SK-N-SH (cell line): ENCODE measurements around the gene PODXL. TPM values are rescaled to one million over a fixed set of nuclear protein-coding genes. Genes with fewer than 3 reads are reported as not detected.

Experiments used
- CTCF ChIA-PET: fragments of 300-600, 350-600 bp; formaldehyde crosslinking; extraction: SDS; loops from one replicate; lab custom pipeline; 2021; lab: Yijun Ruan, JAX
- POLR2A ChIA-PET: fragments of 350-600 bp; sonication (Branson Sonifier 250); formaldehyde crosslinking; extraction: SDS; loops from one replicate; lab custom pipeline; 2020; ENCODE audit warnings: antibody characterized with exemption, inconsistent platforms; lab: Yijun Ruan, JAX
- DNase-seq: peaks from one replicate; pipeline ENCODE4 v3.0.0; 2012
- H2AFZ ChIP-seq: fragments of 200-600 bp; sonication (generic); 2 replicates; pipeline ENCODE4 v1.8.1; 2016; ENCODE audit warnings: antibody characterized with exemption, mild to moderate bottlenecking, low read depth
- H3F3A ChIP-seq: fragments of 200-600 bp; sonication (generic); replicated peaks from 2 replicates; pipeline ENCODE3; 2016; ENCODE audit warnings: antibody characterized with exemption, mild to moderate bottlenecking; ENCODE audit not compliant: insufficient read depth
- H3K27ac ChIP-seq, 2 experiments: fragments of 200-500 bp in 1 of 2; fragments of 200-600 bp in 1 of 2; sonication (Bioruptor generic) in 1 of 2; sonication (generic), shearing (Covaris generic) in 1 of 2; 2 replicates each; pipeline versions ENCODE4 v1.5.1 to v1.6.1; 2014 to 2016; ENCODE audit warnings: low read depth in 2 of 2, inconsistent platforms in 1 of 2, low read length in 1 of 2, mild to moderate bottlenecking in 1 of 2, mixed read lengths in 1 of 2
- H3K27me3 ChIP-seq: fragments of 200-600 bp; sonication (generic), shearing (Covaris generic); 2 replicates; pipeline ENCODE4 v1.6.1; 2016; ENCODE audit warnings: mixed run types; ENCODE audit not compliant: insufficient read depth
- H3K36me3 ChIP-seq, 2 experiments: fragments of 200-500 bp in 1 of 2; fragments of 200-600 bp in 1 of 2; sonication (Bioruptor generic) in 1 of 2; sonication (generic) in 1 of 2; replicated peaks in 1 of 2; 2 replicates each; pipeline versions ENCODE3 to v1.5.1; 2014 to 2016; ENCODE audit warnings: low read length in 1 of 2, mild to moderate bottlenecking in 1 of 2; ENCODE audit not compliant: insufficient read depth in 2 of 2, control insufficient read depth in 1 of 2
- H3K4me1 ChIP-seq, 2 experiments: fragments of 200-500 bp in 1 of 2; fragments of 200-600 bp in 1 of 2; sonication (Bioruptor generic) in 1 of 2; sonication (generic), shearing (Covaris generic) in 1 of 2; 2 replicates each; pipeline versions ENCODE4 v1.5.1 to v1.6.1; 2014 to 2016; ENCODE audit warnings: low read depth in 1 of 2, low read length in 1 of 2, mixed run types in 1 of 2; ENCODE audit not compliant: insufficient read depth in 2 of 2, control insufficient read depth in 1 of 2
- H3K4me2 ChIP-seq: fragments of 200-600 bp; sonication (generic), shearing (Covaris generic); 2 replicates; pipeline ENCODE4 v1.6.1; 2017; ENCODE audit warnings: mixed run types
- H3K4me3 ChIP-seq, 2 experiments: fragments of 200-500 bp in 1 of 2; fragments of 200-600 bp in 1 of 2; sonication (Bioruptor generic) in 1 of 2; sonication (generic), shearing (Covaris generic) in 1 of 2; 2 replicates each; pipeline versions ENCODE4 v1.5.1 to v1.8.1; 2014 to 2016; ENCODE audit warnings: low read depth in 2 of 2, inconsistent platforms in 1 of 2, low read length in 1 of 2, mild to moderate bottlenecking in 1 of 2, mixed read lengths in 1 of 2, moderate library complexity in 1 of 2
- H3K79me2 ChIP-seq: fragments of 200-600 bp; sonication (generic); 2 replicates; pipeline ENCODE4 v1.8.1; 2017; ENCODE audit warnings: mild to moderate bottlenecking; ENCODE audit not compliant: insufficient read depth
- H3K9ac ChIP-seq: fragments of 200-600 bp; sonication (generic); 2 replicates; pipeline ENCODE4 v1.6.1; 2017; ENCODE audit warnings: mixed run types
- H3K9me2 ChIP-seq: fragments of 200-600 bp; sonication (generic); 2 replicates; pipeline ENCODE4 v1.6.1; 2017; ENCODE audit warnings: mixed run types
- H3K9me3 ChIP-seq: fragments of 200-600 bp; sonication (generic); 2 replicates; pipeline ENCODE4 v1.6.1; 2017; ENCODE audit warnings: mixed run types, mild to moderate bottlenecking, moderate library complexity
- H4K20me1 ChIP-seq: fragments of 200-600 bp; sonication (generic); 2 replicates; pipeline ENCODE4 v1.6.1; 2017; ENCODE audit warnings: mild to moderate bottlenecking, mixed run types; ENCODE audit not compliant: insufficient read depth
- CHD2 ChIP-seq: fragments of 150-350 bp; IDR thresholded peaks from 2 replicates; pipeline ENCODE4 v1.6.1; 2018; ENCODE audit warnings: low read length; ENCODE audit not compliant: partially characterized antibody
- EZH2phosphoT487 ChIP-seq: fragments of 200-600 bp; sonication (generic); IDR thresholded peaks from 2 replicates; pipeline ENCODE4 v1.6.1; 2017; ENCODE audit warnings: low read depth, mixed run types, mild to moderate bottlenecking, antibody characterized with exemption, moderate library complexity, borderline replicate concordance
- FOSL2 ChIP-seq: IDR thresholded peaks from 2 replicates; pipeline ENCODE4 v1.4.0; 2012; ENCODE audit warnings: low read depth, mild to moderate bottlenecking, moderate library complexity, borderline replicate concordance
- FOXJ3 ChIP-seq: sonication (generic); formaldehyde crosslinking; IDR thresholded peaks from 2 replicates; pipeline ENCODE4 v1.5.1; 2020; ENCODE audit warnings: mild to moderate bottlenecking, missing genetic modification reagents
- FOXM1 ChIP-seq: IDR thresholded peaks from 2 replicates; pipeline ENCODE4 v1.4.0; 2012; ENCODE audit warnings: low read depth, mild to moderate bottlenecking
- GATA2 ChIP-seq: sonication (generic); formaldehyde crosslinking; IDR thresholded peaks from 2 replicates; pipeline ENCODE4 v1.5.0; 2020; ENCODE audit warnings: mild to moderate bottlenecking, missing genetic modification reagents
- IRF3 ChIP-seq: fragments of 150-350 bp; IDR thresholded peaks from 2 replicates; pipeline ENCODE4 v1.6.1; 2016; ENCODE audit warnings: mild to moderate bottlenecking, low read depth, low read length
- JUND ChIP-seq: IDR thresholded peaks from 2 replicates; pipeline ENCODE4 v1.4.0; 2012
- MXI1 ChIP-seq: IDR thresholded peaks from 2 replicates; pipeline ENCODE4 v1.6.1; 2012; ENCODE audit warnings: mild to moderate bottlenecking, low read depth, low read length, improper control_type of control experiment
- POLR2AphosphoS5 ChIP-seq: IDR thresholded peaks from 2 replicates; pipeline ENCODE4 v1.6.1; 2012; ENCODE audit warnings: low read depth, low read length
- RAD21 ChIP-seq: IDR thresholded peaks from 2 replicates; pipeline ENCODE4 v1.6.1; 2012; ENCODE audit warnings: mild to moderate bottlenecking, low read length
- RCOR1 ChIP-seq: fragments of 150-350 bp; IDR thresholded peaks from 2 replicates; pipeline ENCODE4 v1.6.1; 2017; ENCODE audit warnings: antibody characterized with exemption, low read length
- RFX5 ChIP-seq: IDR thresholded peaks from 2 replicates; pipeline ENCODE4 v1.6.1; 2012; ENCODE audit warnings: mild to moderate bottlenecking, improper control_type of control experiment, low read length
- SIN3A ChIP-seq: IDR thresholded peaks from 2 replicates; pipeline ENCODE4 v1.6.1; 2012; ENCODE audit warnings: low read depth, mild to moderate bottlenecking, low read length, moderate library complexity, borderline replicate concordance
- SMC3 ChIP-seq: IDR thresholded peaks from 2 replicates; pipeline ENCODE4 v1.6.1; 2012; ENCODE audit warnings: low read depth, low read length, improper control_type of control experiment
- TEAD4 ChIP-seq: IDR thresholded peaks from 2 replicates; pipeline ENCODE4 v1.4.0; 2012; ENCODE audit warnings: mild to moderate bottlenecking, borderline replicate concordance; ENCODE audit not compliant: insufficient read depth
- YY1 ChIP-seq: IDR thresholded peaks from 2 replicates; pipeline ENCODE4 v1.4.0; 2012; ENCODE audit warnings: low read depth, mild to moderate bottlenecking
- WGBS: methylation state at CpG from one replicate; pipeline ENCODE4 v1.1.6; 2017; ENCODE audit warnings: low lambda C conversion rate; 5-methylcytosine and 5-hydroxymethylcytosine counted together
- polyA plus RNA-seq, 3 experiments: library from polyadenylated mRNA; depleted of rRNA; stranded (reverse); fragments of >200 nt; gene quantifications; 2 replicates each; pipeline ENCODE4 v1.2.3, GENCODE V29; 2012
- TF ChIP-seq, protein P1 (sequence below): fragments of 150-350 bp; IDR thresholded peaks from 2 replicates; pipeline ENCODE4 v1.6.1; 2017; ENCODE audit warnings: antibody characterized with exemption, low read length, low read depth, borderline replicate concordance

The PODXL gene
- polyA plus RNA-seq, 1 of the 3 experiments (the other 2 are of a cell fraction): 76.1 TPM

DNA sequence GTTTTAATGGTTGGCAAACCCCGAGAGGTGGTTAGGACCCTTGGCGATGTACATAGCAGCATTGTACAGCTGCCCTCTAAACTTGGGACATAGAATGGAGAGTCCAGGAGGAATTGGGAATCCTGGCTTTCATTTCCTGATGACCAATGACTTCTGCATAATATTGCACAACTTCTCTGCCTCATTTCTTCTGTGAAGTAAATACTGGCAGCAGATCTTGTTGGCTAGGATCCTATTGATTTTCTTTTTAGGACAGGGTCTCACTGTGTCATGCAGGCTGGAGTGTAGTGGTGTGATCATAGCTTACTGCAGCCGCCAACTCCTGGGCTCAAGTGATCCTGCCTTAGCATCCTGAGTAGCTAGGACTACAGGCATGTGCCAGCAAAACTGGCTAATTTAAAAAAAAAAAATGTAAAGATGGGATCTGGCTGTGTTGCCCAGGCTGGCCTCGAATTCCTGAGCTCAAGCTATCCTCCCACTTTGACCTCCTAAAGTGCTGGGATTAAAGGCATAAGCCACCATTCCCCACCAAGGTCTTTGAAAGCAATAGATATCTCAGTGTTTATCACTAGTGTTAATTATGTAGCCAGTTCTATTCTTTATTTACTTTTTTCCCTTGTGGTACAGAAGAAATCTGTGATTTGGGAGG lies 58.1 kb downstream of the PODXL start:
- POLR2A ChIA-PET: no interaction called here
- no peaks in the 10 kb centered on the region for H3K9me3 ChIP-seq
- peaks cover 97% of the 10 kb centered on the region for H3F3A ChIP-seq
- whole genome bisulfite sequencing: 93% methylated on average over 4 of the region's 4 CpGs
- no peak overlapping the region for H3K4me3 ChIP-seq
- H3K79me2 ChIP-seq: no peaks in the 10 kb centered on the region; the same call in 1 of the 2 replicates
- CTCF ChIA-PET: interaction anchor here (0.8 to 12.9 kb wide), 5 partner anchors 10 to 516 kb away, joined by 3 to 91 read pairs (median 6); no protein-coding TSS in a partner anchor
- H3K27me3 ChIP-seq: no peaks in the 10 kb centered on the region
- no peaks in the 10 kb centered on the region for H3K9me2 ChIP-seq
- H3K4me2 ChIP-seq: no peak overlapping the region
- H4K20me1 ChIP-seq: peaks cover 28% of the 10 kb centered on the region; the same call in 1 of the 2 replicates
- H3K27ac ChIP-seq: 0 out of 4 replicates have a peak overlapping the region, but pooled peaks of 1 of the 2 experiments have one; percentile 25
- no peak for DNase-seq
- H3K9ac ChIP-seq: no peak overlapping the region
- H3K36me3 ChIP-seq: peaks cover 66 to 72% of the 10 kb centered on the region in 2 experiments
- H2AFZ ChIP-seq: no peak overlapping the region
- TF ChIP-seq YY1 (no peak), SMC3 (no peak), CHD2 (no peak), EZH2phosphoT487 (no peak), JUND (no peak), RAD21 (no peak), TEAD4 (no peak), FOXM1 (no peak), GATA2 (no peak), FOSL2 (no peak), RFX5 (no peak), POLR2AphosphoS5 (no peak)
- peaks cover 21 to 24% of the 10 kb centered on the region in 2 experiments for H3K4me1 ChIP-seq

GRCh38 chr7:131497454-131497853 lies 59.0 kb downstream of the PODXL start:
- Histone ChIP-seq H3K36me3 (peaks cover 72% of the 10 kb centered on the region in 2 experiments), H3K9ac (no peak overlapping the region), H3F3A (peaks cover 97% of the 10 kb centered on the region), H3K27ac (peak overlapping the region in 1 of 2 experiments; percentile 18; a peak in 2 of 4 replicates), H3K4me2 (no peak overlapping the region), H3K27me3 (no peaks in the 10 kb centered on the region), H2AFZ (no peak overlapping the region), H3K4me1 (peaks cover 15 to 21% of the 10 kb centered on the region in 2 experiments; a peak in 3 of 4 replicates), H3K4me3 (no peak overlapping the region), H3K9me2 (no peaks in the 10 kb centered on the region), H3K79me2 (no peaks in the 10 kb centered on the region; the same call in 1 of the 2 replicates), H4K20me1 (peaks cover 19% of the 10 kb centered on the region; the same call in 1 of the 2 replicates), H3K9me3 (no peaks in the 10 kb centered on the region)
- 68% methylated on average over 7 of the region's 7 CpGs for WGBS
- no peak for DNase-seq
- ChIA-PET CTCF (interaction anchor here (1.1 to 12.9 kb wide), 5 partner anchors 9 to 428 kb away, joined by 3 to 91 read pairs (median 3); no protein-coding TSS in a partner anchor), POLR2A (no interaction called here)
- no peak for TF ChIP-seq FOXJ3 (CRISPR knock-in tag)
- TF ChIP-seq FOSL2: no peak
- TF ChIP-seq, protein P1, sequence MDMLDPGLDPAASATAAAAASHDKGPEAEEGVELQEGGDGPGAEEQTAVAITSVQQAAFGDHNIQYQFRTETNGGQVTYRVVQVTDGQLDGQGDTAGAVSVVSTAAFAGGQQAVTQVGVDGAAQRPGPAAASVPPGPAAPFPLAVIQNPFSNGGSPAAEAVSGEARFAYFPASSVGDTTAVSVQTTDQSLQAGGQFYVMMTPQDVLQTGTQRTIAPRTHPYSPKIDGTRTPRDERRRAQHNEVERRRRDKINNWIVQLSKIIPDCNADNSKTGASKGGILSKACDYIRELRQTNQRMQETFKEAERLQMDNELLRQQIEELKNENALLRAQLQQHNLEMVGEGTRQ: no peak
- TF ChIP-seq IRF3: no peak
- TF ChIP-seq SIN3A: no peak
- TF ChIP-seq MXI1: no peak
- TF ChIP-seq JUND: no peak
- TF ChIP-seq CHD2: no peak
- TF ChIP-seq RCOR1: no peak
- no peak for TF ChIP-seq RFX5
